Fibroblast of lung (primary cell): ENCODE data around the gene KPNA6. TPM values are rescaled to one million over a fixed set of nuclear protein-coding genes. Genes with fewer than 3 reads are reported as not detected.
A peak's percentile ranks its signal among the peaks of the same experiment; 100 is the strongest.

Experiments
- DNase-seq, 2 donors: peaks; one replicate each; pipeline versions ENCODE4 v3.0.0 to v3.0.0-alpha.2; 2010; ENCODE audit warnings: low read depth in 2 of 2
- H2AFZ ChIP-seq: 2 replicates; pipeline ENCODE4 v1.5.1; 2012; ENCODE audit warnings: low read length, control low read depth, inconsistent platforms
- H3K27ac ChIP-seq: 2 replicates; pipeline ENCODE4 v1.5.1; 2011; ENCODE audit warnings: low read length, control low read depth; ENCODE audit not compliant: insufficient read depth
- H3K27me3 ChIP-seq: 2 replicates; pipeline ENCODE4 v1.5.1; 2011; ENCODE audit warnings: mild to moderate bottlenecking, low read length; ENCODE audit not compliant: control insufficient read depth, insufficient read depth
- H3K36me3 ChIP-seq: 2 replicates; pipeline ENCODE4 v1.5.1; 2011; ENCODE audit warnings: low read length; ENCODE audit not compliant: control insufficient read depth, insufficient read depth
- H3K4me1 ChIP-seq: 2 replicates; pipeline ENCODE4 v1.5.1; 2011; ENCODE audit warnings: low read length; ENCODE audit not compliant: control insufficient read depth, insufficient read depth; ENCODE audit errors: extremely low read depth
- H3K4me2 ChIP-seq: 2 replicates; pipeline ENCODE4 v1.5.1; 2011; ENCODE audit warnings: low read length, control low read depth; ENCODE audit not compliant: insufficient read depth; ENCODE audit errors: extremely low read depth
- H3K4me3 ChIP-seq, 4 experiments: fragments of 200-600 bp in 1 of 4; sonication (generic) in 1 of 4; replicated peaks in 1 of 4; 2 replicates each; pipeline ENCODE4 v1.5.1; 2011 to 2016; ENCODE audit warnings: low read length in 4 of 4, low read depth in 3 of 4, mild to moderate bottlenecking in 3 of 4, control low read depth in 2 of 4, inconsistent platforms in 1 of 4, mixed read lengths in 1 of 4; ENCODE audit not compliant: insufficient read depth in 1 of 4; ENCODE audit errors: control extremely low read depth in 1 of 4
- H3K79me2 ChIP-seq: 2 replicates; pipeline ENCODE4 v1.5.1; 2012; ENCODE audit warnings: mild to moderate bottlenecking, low read length, inconsistent platforms; ENCODE audit not compliant: control insufficient read depth, insufficient read depth
- H3K9ac ChIP-seq: 2 replicates; pipeline ENCODE4 v1.5.1; 2011; ENCODE audit warnings: mild to moderate bottlenecking, low read length, control low read depth; ENCODE audit not compliant: insufficient read depth
- H3K9me3 ChIP-seq: 2 replicates; pipeline ENCODE4 v1.5.1; 2012; ENCODE audit warnings: low read depth, low read length; ENCODE audit not compliant: control insufficient read depth, insufficient read depth
- H4K20me1 ChIP-seq: 2 replicates; pipeline ENCODE4 v1.5.1; 2011; ENCODE audit warnings: low read length; ENCODE audit not compliant: control insufficient read depth, insufficient read depth; ENCODE audit errors: extremely low read depth
- EZH2 ChIP-seq: IDR thresholded peaks from 2 replicates; pipeline ENCODE4 v1.5.1; 2012; ENCODE audit warnings: low read length, control low read depth, mild to moderate bottlenecking; ENCODE audit errors: missing control alignments
- polyA plus RNA-seq, 2 donors: library from polyadenylated mRNA; depleted of rRNA in 1 of 2; stranded (reverse) in 1 of 2; unstranded in 1 of 2; fragments of >200 nt; gene quantifications; 2 replicates each; pipeline ENCODE4 v1.2.1, GENCODE V29; 2011 to 2012; ENCODE audit warnings: missing spikeins in 1 of 2
- total RNA-seq: library from RNA; depleted of rRNA; stranded (reverse); fragments of >200 nt; gene quantifications from 2 replicates; pipeline ENCODE4 v1.2.1, GENCODE V29; 2014
- TF ChIP-seq, protein P1 (sequence below), 2 donors: IDR thresholded peaks in 1 of 2; conservative IDR thresholded peaks in 1 of 2; 1 replicate in 1 of 2; 2 replicates in 1 of 2; pipeline ENCODE4 v1.5.1; 2011 to 2012; ENCODE audit warnings: low read length in 2 of 2, control low read depth in 1 of 2, inconsistent platforms in 1 of 2, low read depth in 1 of 2, mild to moderate bottlenecking in 1 of 2

The KPNA6 gene
- total and polyA plus RNA-seq, 2 donors (not counting 1 experiment from before 2014, with no cell fraction given) = 40.1 to 48.5 TPM

DNA sequence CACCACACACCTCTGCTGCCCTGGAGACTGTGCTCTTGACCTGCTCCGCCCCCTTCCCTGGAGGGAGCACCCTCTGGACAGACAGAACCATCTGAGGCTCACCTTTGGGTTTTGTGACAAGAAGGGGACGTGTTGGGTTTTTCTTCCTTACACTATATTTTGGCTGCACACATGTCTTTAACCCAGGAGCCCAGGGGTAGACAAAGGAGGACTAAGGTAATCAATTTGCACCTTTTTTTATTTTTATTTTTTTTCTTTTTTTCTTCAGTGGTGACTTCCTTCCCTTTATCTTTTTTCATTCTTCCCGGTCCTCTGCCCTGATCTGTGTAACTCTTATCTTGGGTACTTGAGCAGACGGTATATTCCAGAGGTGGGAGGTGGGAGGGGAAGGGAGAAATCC lies 63.1 kb downstream of the KPNA6 start:
- peaks cover 8% of the 10 kb centered on the region for H3K36me3 ChIP-seq

DNA sequence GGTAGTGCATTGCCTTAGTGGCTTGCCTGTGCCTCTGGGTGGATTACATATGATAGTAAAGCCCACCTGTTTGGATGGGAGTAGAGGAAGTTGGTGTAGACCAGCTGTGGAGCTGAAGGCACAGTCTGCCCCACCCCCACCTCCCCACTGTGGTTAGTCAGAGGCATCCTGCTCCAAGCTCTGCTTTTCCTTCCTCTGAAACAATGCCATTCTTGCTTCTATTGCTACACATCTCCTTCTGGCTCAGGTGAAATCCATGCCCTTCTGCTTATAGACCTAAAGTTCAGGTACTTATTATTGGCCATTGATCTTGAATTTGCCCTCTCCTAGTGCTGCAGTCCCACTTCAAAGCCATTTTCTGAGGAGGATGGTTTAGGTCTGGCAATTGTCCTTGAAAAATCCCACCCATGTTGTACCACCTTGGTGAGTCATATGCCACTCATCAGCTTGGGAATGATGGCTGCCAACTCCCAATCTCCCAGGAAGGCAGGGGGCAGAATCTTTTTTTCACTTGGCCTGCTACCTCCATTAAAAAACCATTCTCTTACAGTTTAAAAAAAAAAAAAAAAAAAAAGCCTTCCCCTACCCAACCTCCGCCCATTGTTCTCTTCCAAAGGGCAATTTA lies 64.9 kb downstream of the KPNA6 start:
- Histone ChIP-seq H3K9me3 (no peaks in the 10 kb centered on the region), H3K79me2 (no peaks in the 10 kb centered on the region), H3K27ac (no peak overlapping the region), H3K36me3 (peaks cover 8% of the 10 kb centered on the region), H3K4me3 (no peak overlapping the region), H3K4me2 (no peak overlapping the region), H3K27me3 (no peaks in the 10 kb centered on the region), H4K20me1 (no peaks in the 10 kb centered on the region), H2AFZ (no peak overlapping the region), H3K9ac (no peak overlapping the region), H3K4me1 (no peaks in the 10 kb centered on the region)
- TF ChIP-seq, protein P1, sequence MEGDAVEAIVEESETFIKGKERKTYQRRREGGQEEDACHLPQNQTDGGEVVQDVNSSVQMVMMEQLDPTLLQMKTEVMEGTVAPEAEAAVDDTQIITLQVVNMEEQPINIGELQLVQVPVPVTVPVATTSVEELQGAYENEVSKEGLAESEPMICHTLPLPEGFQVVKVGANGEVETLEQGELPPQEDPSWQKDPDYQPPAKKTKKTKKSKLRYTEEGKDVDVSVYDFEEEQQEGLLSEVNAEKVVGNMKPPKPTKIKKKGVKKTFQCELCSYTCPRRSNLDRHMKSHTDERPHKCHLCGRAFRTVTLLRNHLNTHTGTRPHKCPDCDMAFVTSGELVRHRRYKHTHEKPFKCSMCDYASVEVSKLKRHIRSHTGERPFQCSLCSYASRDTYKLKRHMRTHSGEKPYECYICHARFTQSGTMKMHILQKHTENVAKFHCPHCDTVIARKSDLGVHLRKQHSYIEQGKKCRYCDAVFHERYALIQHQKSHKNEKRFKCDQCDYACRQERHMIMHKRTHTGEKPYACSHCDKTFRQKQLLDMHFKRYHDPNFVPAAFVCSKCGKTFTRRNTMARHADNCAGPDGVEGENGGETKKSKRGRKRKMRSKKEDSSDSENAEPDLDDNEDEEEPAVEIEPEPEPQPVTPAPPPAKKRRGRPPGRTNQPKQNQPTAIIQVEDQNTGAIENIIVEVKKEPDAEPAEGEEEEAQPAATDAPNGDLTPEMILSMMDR (conservative IDR thresholded peaks at IDR 0.05 in 1 of 2, IDR thresholded peaks at IDR 0.05 in 1 of 2; ENCODE audit: low read depth in 1 of 2, low read length in 2 of 2) = no peak
- TF ChIP-seq EZH2 = no peak
- DNase-seq = peak in 1 of 2 donors; percentile 18

More for the DNA sequence above, 63.1 kb downstream of the KPNA6 start:
- no peaks in the 10 kb centered on the region for H3K79me2 ChIP-seq
- H3K9me3 ChIP-seq = no peaks in the 10 kb centered on the region
- no peak for DNase-seq
- no peak overlapping the region for H3K27ac ChIP-seq
- no peaks in the 10 kb centered on the region for H3K4me1 ChIP-seq
- no peak overlapping the region for H3K9ac ChIP-seq
- H3K4me3 ChIP-seq = no peak overlapping the region
- no peaks in the 10 kb centered on the region for H4K20me1 ChIP-seq
- no peak overlapping the region for H3K4me2 ChIP-seq
- no peak for TF ChIP-seq EZH2
- TF ChIP-seq, protein P1 (conservative IDR thresholded peaks at IDR 0.05 in 1 of 2, IDR thresholded peaks at IDR 0.05 in 1 of 2; ENCODE audit: low read depth in 1 of 2, low read length in 2 of 2) = no peak
- H3K27me3 ChIP-seq = no peaks in the 10 kb centered on the region
- H2AFZ ChIP-seq = no peak overlapping the region

DNA sequence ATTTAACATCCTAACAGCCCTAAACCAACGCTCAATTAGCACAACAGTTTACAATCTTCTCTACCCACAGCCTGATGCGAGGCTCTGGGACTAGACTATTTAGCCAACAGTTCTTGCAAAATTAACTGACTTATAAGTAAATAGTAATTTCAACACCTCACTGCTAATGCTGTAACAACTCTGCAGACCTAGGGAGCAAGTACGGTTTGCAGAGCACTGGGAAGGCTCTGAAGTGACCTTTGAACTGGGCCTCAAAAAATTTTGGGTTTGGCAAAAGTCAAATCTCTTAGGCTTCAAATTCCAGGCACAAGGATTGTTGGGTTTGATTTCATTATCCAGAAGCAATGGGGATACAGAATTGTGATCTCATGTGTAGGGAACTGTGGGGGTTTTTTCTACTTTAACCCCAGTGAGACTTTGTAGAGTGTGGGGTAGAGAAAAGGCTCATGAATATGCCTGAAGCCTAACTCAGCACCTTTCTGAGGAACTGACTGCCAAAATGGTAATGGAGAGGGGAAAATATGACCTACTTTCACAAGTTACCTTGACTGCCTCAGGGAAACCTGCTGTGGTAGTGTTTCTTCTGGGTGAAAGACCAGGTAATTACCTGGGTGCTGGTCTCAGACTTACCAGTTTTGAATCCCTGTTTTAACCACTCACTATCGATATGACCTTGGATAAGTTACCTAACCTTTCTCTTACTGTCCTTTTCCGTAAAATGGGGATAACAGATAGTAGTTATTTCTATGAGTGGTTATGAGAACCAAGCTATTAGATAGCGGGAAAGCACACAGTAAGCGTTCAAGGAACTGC lies 70.7 kb downstream of the KPNA6 start:
- Histone ChIP-seq H3K36me3 (peaks cover 5% of the 10 kb centered on the region), H3K4me2 (no peak overlapping the region), H3K9me3 (no peaks in the 10 kb centered on the region), H3K79me2 (peaks cover 31% of the 10 kb centered on the region), H2AFZ (peak overlapping the region; percentile 92), H3K9ac (peak overlapping the region; percentile 68), H3K4me3 (peak overlapping the region in 2 of 4 experiments; percentile 51 to 71), H3K27ac (peak overlapping the region; percentile 96), H3K27me3 (no peaks in the 10 kb centered on the region), H4K20me1 (no peaks in the 10 kb centered on the region), H3K4me1 (peaks cover 11% of the 10 kb centered on the region)
- TF ChIP-seq, protein P1 (conservative IDR thresholded peaks at IDR 0.05 in 1 of 2, IDR thresholded peaks at IDR 0.05 in 1 of 2; ENCODE audit: low read depth in 1 of 2, low read length in 2 of 2) = no peak
- DNase-seq = no peak
